Endothelial cell of umbilical vein (primary cell): ENCODE results near the gene MINDY3.

ENCODE experiments used
- EZH2 ChIP-seq: IDR thresholded peaks from 2 replicates; pipeline ENCODE4 v1.6.1; 2012; ENCODE audit warnings: borderline replicate concordance, low read depth, mild to moderate bottlenecking, moderate library complexity, low read length, inconsistent platforms; ENCODE audit not compliant: severe bottlenecking
- POLR2A ChIP-seq: IDR thresholded peaks from 2 replicates; pipeline ENCODE4 v1.6.1; 2012; ENCODE audit warnings: low read depth, mild to moderate bottlenecking, control low read depth, low read length
- TF ChIP-seq, protein P1 (sequence below), 2 donors: IDR thresholded peaks; 1 replicate in 1 of 2; 2 replicates in 1 of 2; pipeline ENCODE4 v1.5.1; 2011; ENCODE audit warnings: low read length in 2 of 2, mild to moderate bottlenecking in 2 of 2, moderate library complexity in 2 of 2, control low read depth in 1 of 2, inconsistent platforms in 1 of 2, low read depth in 1 of 2; ENCODE audit not compliant: insufficient read depth in 1 of 2; ENCODE audit errors: extremely low read depth in 1 of 2
- TF ChIP-seq, protein P2 (sequence below): IDR thresholded peaks from 2 replicates; pipeline ENCODE4 v1.6.1; 2011; ENCODE audit not compliant: insufficient read depth, insufficient read length

- TF ChIP-seq, protein P1, sequence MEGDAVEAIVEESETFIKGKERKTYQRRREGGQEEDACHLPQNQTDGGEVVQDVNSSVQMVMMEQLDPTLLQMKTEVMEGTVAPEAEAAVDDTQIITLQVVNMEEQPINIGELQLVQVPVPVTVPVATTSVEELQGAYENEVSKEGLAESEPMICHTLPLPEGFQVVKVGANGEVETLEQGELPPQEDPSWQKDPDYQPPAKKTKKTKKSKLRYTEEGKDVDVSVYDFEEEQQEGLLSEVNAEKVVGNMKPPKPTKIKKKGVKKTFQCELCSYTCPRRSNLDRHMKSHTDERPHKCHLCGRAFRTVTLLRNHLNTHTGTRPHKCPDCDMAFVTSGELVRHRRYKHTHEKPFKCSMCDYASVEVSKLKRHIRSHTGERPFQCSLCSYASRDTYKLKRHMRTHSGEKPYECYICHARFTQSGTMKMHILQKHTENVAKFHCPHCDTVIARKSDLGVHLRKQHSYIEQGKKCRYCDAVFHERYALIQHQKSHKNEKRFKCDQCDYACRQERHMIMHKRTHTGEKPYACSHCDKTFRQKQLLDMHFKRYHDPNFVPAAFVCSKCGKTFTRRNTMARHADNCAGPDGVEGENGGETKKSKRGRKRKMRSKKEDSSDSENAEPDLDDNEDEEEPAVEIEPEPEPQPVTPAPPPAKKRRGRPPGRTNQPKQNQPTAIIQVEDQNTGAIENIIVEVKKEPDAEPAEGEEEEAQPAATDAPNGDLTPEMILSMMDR (IDR thresholded peaks at IDR 0.05; ENCODE audit: extremely low read depth in 1 of 2, insufficient read depth in 1 of 2, low read depth in 1 of 2, low read length in 2 of 2), result no peak
- TF ChIP-seq EZH2, result no peak
- no peak for TF ChIP-seq POLR2A
- TF ChIP-seq, protein P2, sequence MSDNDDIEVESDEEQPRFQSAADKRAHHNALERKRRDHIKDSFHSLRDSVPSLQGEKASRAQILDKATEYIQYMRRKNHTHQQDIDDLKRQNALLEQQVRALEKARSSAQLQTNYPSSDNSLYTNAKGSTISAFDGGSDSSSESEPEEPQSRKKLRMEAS, result no peak
These were observed 101.7 kb downstream of the MINDY3 start for GRCh38 chr10:15758618-15759017.
